OCI-LY1 (cell line): ENCODE data around the gene VSIG10.

Experiments
- H2AFZ ChIP-seq: fragments of 200-600 bp; sonication (generic), shearing (Covaris generic); 2 replicates; pipeline ENCODE4 v1.6.0; 2014; ENCODE audit warnings: antibody characterized with exemption, mild to moderate bottlenecking, low read length
- H3F3A ChIP-seq: fragments of 200-600 bp; sonication (generic), shearing (Covaris generic); 2 replicates; pipeline ENCODE4 v1.6.0; 2014; ENCODE audit warnings: mild to moderate bottlenecking, antibody characterized with exemption, low read length, moderate library complexity; ENCODE audit not compliant: insufficient read depth
- H3K27ac ChIP-seq: fragments of 200-600 bp; sonication (generic); 2 replicates; pipeline ENCODE4 v1.5.1; 2014; ENCODE audit warnings: low read length, mixed run types, mild to moderate bottlenecking, low read depth; ENCODE audit not compliant: poor library complexity, severe bottlenecking
- H3K27me3 ChIP-seq: fragments of 200-600 bp; sonication (generic); 2 replicates; pipeline ENCODE4 v1.6.0; 2014; ENCODE audit warnings: antibody characterized with exemption, mild to moderate bottlenecking, low read length, moderate library complexity; ENCODE audit not compliant: insufficient read depth
- H3K36me3 ChIP-seq: fragments of 200-600 bp; sonication (generic); 2 replicates; pipeline ENCODE4 v1.6.1; 2014; ENCODE audit warnings: mild to moderate bottlenecking, antibody characterized with exemption, low read length, moderate library complexity, mixed read lengths; ENCODE audit not compliant: insufficient read depth
- H3K4me1 ChIP-seq: fragments of 200-600 bp; sonication (generic); 2 replicates; pipeline ENCODE4 v1.5.1; 2014; ENCODE audit warnings: mild to moderate bottlenecking, low read length, moderate library complexity; ENCODE audit not compliant: insufficient read depth, severe bottlenecking
- H3K4me2 ChIP-seq: fragments of 200-600 bp; sonication (generic), shearing (Covaris generic); 2 replicates; pipeline ENCODE4 v1.6.1; 2014; ENCODE audit warnings: low read length
- H3K4me3 ChIP-seq: fragments of 200-600 bp; sonication (generic); 2 replicates; pipeline ENCODE4 v1.5.1; 2014; ENCODE audit warnings: low read length, low read depth, mild to moderate bottlenecking, mixed read lengths; ENCODE audit not compliant: poor library complexity, severe bottlenecking
- H3K79me2 ChIP-seq: fragments of 200-600 bp; shearing (Covaris generic); 2 replicates; pipeline ENCODE4 v1.6.1; 2016; ENCODE audit warnings: mixed run types, low read length, mixed read lengths; ENCODE audit not compliant: insufficient read depth
- H3K9ac ChIP-seq: fragments of 200-600 bp; sonication (generic), shearing (Covaris generic); 2 replicates; pipeline ENCODE4 v1.6.1; 2014; ENCODE audit warnings: mild to moderate bottlenecking, low read length, mixed read lengths
- H3K9me2 ChIP-seq: fragments of 200-600 bp; sonication (generic), shearing (Covaris generic); 2 replicates; pipeline ENCODE4 v1.6.1; 2014; ENCODE audit warnings: low read depth, mild to moderate bottlenecking, low read length, mixed read lengths
- H3K9me3 ChIP-seq: fragments of 200-600 bp; shearing (Covaris generic); 2 replicates; pipeline ENCODE4 v1.6.1; 2014; ENCODE audit warnings: low read length, mixed read lengths
- H4K20me1 ChIP-seq: fragments of 200-600 bp; sonication (generic), shearing (Covaris generic); 2 replicates; pipeline ENCODE4 v1.6.0; 2016; ENCODE audit warnings: mild to moderate bottlenecking, low read length; ENCODE audit not compliant: insufficient read depth
- EZH2 ChIP-seq: fragments of 200-600 bp; sonication (generic), shearing (Covaris generic); IDR thresholded peaks from 2 replicates; pipeline ENCODE4 v1.8.0; 2017; ENCODE audit warnings: borderline replicate concordance, mixed run types, mild to moderate bottlenecking, antibody characterized with exemption, low read length, moderate library complexity, mixed read lengths
- TF ChIP-seq, protein P1 (sequence below): fragments of 200-600 bp; sonication (generic), shearing (Covaris generic); IDR thresholded peaks from 2 replicates; pipeline ENCODE4 v1.5.1; 2017; ENCODE audit warnings: mild to moderate bottlenecking, antibody characterized with exemption, low read length, moderate library complexity, mixed read lengths

The VSIG10 gene

GRCh38 chr12:118034429-118035189 lies 69.2 kb downstream of the VSIG10 start:
- TF ChIP-seq, protein P1, sequence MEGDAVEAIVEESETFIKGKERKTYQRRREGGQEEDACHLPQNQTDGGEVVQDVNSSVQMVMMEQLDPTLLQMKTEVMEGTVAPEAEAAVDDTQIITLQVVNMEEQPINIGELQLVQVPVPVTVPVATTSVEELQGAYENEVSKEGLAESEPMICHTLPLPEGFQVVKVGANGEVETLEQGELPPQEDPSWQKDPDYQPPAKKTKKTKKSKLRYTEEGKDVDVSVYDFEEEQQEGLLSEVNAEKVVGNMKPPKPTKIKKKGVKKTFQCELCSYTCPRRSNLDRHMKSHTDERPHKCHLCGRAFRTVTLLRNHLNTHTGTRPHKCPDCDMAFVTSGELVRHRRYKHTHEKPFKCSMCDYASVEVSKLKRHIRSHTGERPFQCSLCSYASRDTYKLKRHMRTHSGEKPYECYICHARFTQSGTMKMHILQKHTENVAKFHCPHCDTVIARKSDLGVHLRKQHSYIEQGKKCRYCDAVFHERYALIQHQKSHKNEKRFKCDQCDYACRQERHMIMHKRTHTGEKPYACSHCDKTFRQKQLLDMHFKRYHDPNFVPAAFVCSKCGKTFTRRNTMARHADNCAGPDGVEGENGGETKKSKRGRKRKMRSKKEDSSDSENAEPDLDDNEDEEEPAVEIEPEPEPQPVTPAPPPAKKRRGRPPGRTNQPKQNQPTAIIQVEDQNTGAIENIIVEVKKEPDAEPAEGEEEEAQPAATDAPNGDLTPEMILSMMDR: peak; percentile 13; the same call in 1 of the 2 replicates
- no peak for TF ChIP-seq EZH2
- Histone ChIP-seq H3K9me2 (no peaks in the 10 kb centered on the region), H3K9me3 (no peaks in the 10 kb centered on the region), H3K9ac (no peak overlapping the region), H3K4me2 (no peak overlapping the region), H4K20me1 (no peaks in the 10 kb centered on the region), H3K79me2 (no peaks in the 10 kb centered on the region), H3K27me3 (no peaks in the 10 kb centered on the region), H3K4me3 (no peak overlapping the region), H3F3A (no peaks in the 10 kb centered on the region), H3K4me1 (no peaks in the 10 kb centered on the region), H3K27ac (no peak overlapping the region), H2AFZ (no peak overlapping the region), H3K36me3 (peaks cover 63% of the 10 kb centered on the region; the same call in 1 of the 2 replicates)

- H3F3A ChIP-seq: no peaks in the 10 kb centered on the region
- no peaks in the 10 kb centered on the region for H4K20me1 ChIP-seq
- no peak overlapping the region for H3K9ac ChIP-seq
- TF ChIP-seq EZH2: no peak
- TF ChIP-seq, protein P1: no peak
- no peaks in the 10 kb centered on the region for H3K9me2 ChIP-seq
- H3K36me3 ChIP-seq: peaks cover 70% of the 10 kb centered on the region
- no peaks in the 10 kb centered on the region for H3K9me3 ChIP-seq
- H3K4me3 ChIP-seq: no peak overlapping the region
- H3K27ac ChIP-seq: no peak overlapping the region
- no peak overlapping the region for H2AFZ ChIP-seq
- no peaks in the 10 kb centered on the region for H3K4me1 ChIP-seq
- no peaks in the 10 kb centered on the region for H3K79me2 ChIP-seq
- no peak overlapping the region for H3K4me2 ChIP-seq
- no peaks in the 10 kb centered on the region for H3K27me3 ChIP-seq
Measured at GRCh38 chr12:118033902-118034301, 69.9 kb downstream of the VSIG10 start.

DNA sequence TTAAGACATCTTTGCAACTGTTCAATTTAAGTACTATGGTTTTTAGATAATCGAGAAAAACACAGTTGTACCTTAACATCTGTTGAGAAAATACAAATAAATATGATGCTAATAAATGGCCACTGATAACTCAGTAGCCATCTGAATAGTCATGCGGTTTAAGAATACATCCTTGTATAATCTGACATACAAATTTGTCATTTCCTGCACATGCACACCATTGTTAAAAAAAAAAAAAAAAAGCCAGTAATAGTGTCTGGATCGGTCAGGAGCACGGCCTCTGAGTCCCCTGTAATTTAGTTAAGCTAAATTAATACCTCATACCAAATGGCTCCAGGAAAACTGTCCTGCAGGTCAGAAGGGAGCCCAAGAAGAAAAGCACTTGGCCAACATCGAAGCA lies 70.5 kb downstream of the VSIG10 start:
- no peak overlapping the region for H3K9ac ChIP-seq
- H3K9me3 ChIP-seq: no peaks in the 10 kb centered on the region
- H3K27me3 ChIP-seq: no peaks in the 10 kb centered on the region
- no peak overlapping the region for H3K27ac ChIP-seq
- no peaks in the 10 kb centered on the region for H3F3A ChIP-seq
- TF ChIP-seq EZH2: no peak
- TF ChIP-seq, protein P1: no peak
- no peaks in the 10 kb centered on the region for H3K79me2 ChIP-seq
- no peaks in the 10 kb centered on the region for H3K9me2 ChIP-seq
- no peak overlapping the region for H2AFZ ChIP-seq
- no peaks in the 10 kb centered on the region for H3K4me1 ChIP-seq
- H3K4me3 ChIP-seq: no peak overlapping the region
- H3K4me2 ChIP-seq: no peak overlapping the region
- H4K20me1 ChIP-seq: no peaks in the 10 kb centered on the region
- peaks cover 74% of the 10 kb centered on the region for H3K36me3 ChIP-seq
